HepG2 (cell line): ENCODE results near the gene RASGRF1. TPM values are rescaled to one million over a fixed set of nuclear protein-coding genes. Genes with fewer than 3 reads are reported as not detected.

Experiments used
- ATF4 ChIP-seq, 2 experiments: fragments of 450-650 bp in 1 of 2; sonication (generic) in 1 of 2; formaldehyde crosslinking; IDR thresholded peaks; 2 replicates each; pipeline versions ENCODE4 v1.5.0 to v1.8.0; 2020 to 2022; ENCODE audit warnings: mild to moderate bottlenecking in 1 of 2, missing genetic modification reagents in 1 of 2
- CENPT ChIP-seq: sonication (generic); formaldehyde crosslinking; IDR thresholded peaks from 2 replicates; pipeline ENCODE4 v1.8.0; 2022; ENCODE audit warnings: low read depth, mild to moderate bottlenecking, moderate library complexity, missing genetic modification reagents
- E2F2 ChIP-seq: sonication (generic); formaldehyde crosslinking; IDR thresholded peaks from 2 replicates; pipeline ENCODE4 v1.4.0; 2020; ENCODE audit warnings: missing genetic modification reagents, borderline replicate concordance
- EHMT2 ChIP-seq: fragments of 200-600 bp; sonication (generic); IDR thresholded peaks from 2 replicates; pipeline ENCODE4 v1.7.0; 2017; ENCODE audit warnings: antibody characterized with exemption, low read depth, low read length, borderline replicate concordance
- ELF4 ChIP-seq: sonication (generic); formaldehyde crosslinking; IDR thresholded peaks from 2 replicates; pipeline ENCODE4 v1.5.0; 2020; ENCODE audit warnings: missing genetic modification reagents, mild to moderate bottlenecking, moderate library complexity, borderline replicate concordance
- HIVEP1 ChIP-seq: sonication (generic); formaldehyde crosslinking; IDR thresholded peaks from 2 replicates; pipeline ENCODE4 v1.4.0; 2020; ENCODE audit warnings: mild to moderate bottlenecking, missing genetic modification reagents
- LCORL ChIP-seq, 2 experiments: fragments of 450-650 bp in 1 of 2; sonication (generic) in 1 of 2; formaldehyde crosslinking in 1 of 2; IDR thresholded peaks; 2 replicates each; pipeline versions ENCODE4 v1.5.0 to v1.6.1; 2017 to 2020; ENCODE audit warnings: antibody characterized with exemption in 1 of 2, missing genetic modification reagents in 1 of 2
- MAFG ChIP-seq: sonication (generic); formaldehyde crosslinking; IDR thresholded peaks from 2 replicates; pipeline ENCODE4 v1.5.1; 2020; ENCODE audit warnings: mild to moderate bottlenecking, missing genetic modification reagents
- MED13 ChIP-seq: sonication (generic); formaldehyde crosslinking; IDR thresholded peaks from 2 replicates; pipeline ENCODE4 v1.5.0; 2020; ENCODE audit warnings: missing genetic modification reagents
- NFE2 ChIP-seq: sonication (generic); formaldehyde crosslinking; IDR thresholded peaks from 2 replicates; pipeline ENCODE4 v1.4.0; 2020; ENCODE audit warnings: missing genetic modification reagents
- PRMT3 ChIP-seq: sonication (generic); formaldehyde crosslinking; IDR thresholded peaks from 2 replicates; pipeline ENCODE4 v1.8.1; 2022; ENCODE audit warnings: low read depth, mild to moderate bottlenecking, moderate library complexity, missing genetic modification reagents, borderline replicate concordance
- SNAPC4 ChIP-seq: sonication (generic); formaldehyde crosslinking; IDR thresholded peaks from 2 replicates; pipeline ENCODE4 v1.4.0; 2020; ENCODE audit warnings: mild to moderate bottlenecking, missing genetic modification reagents
- SPEN ChIP-seq: sonication (generic); formaldehyde crosslinking; IDR thresholded peaks from 2 replicates; pipeline ENCODE4 v1.5.1; 2020; ENCODE audit warnings: low read depth, mild to moderate bottlenecking, missing genetic modification reagents
- STAT5B ChIP-seq: sonication (generic); formaldehyde crosslinking; IDR thresholded peaks from 2 replicates; pipeline ENCODE4 v1.4.0; 2020; ENCODE audit warnings: missing genetic modification reagents
- TBX3 ChIP-seq: fragments of 450-650 bp; IDR thresholded peaks from 2 replicates; pipeline ENCODE4 v1.6.1; 2017; ENCODE audit warnings: antibody characterized with exemption, mild to moderate bottlenecking, inconsistent platforms, borderline replicate concordance
- TFAP4 ChIP-seq: sonication (generic); IDR thresholded peaks from 2 replicates; pipeline ENCODE4 v1.6.1; 2016; ENCODE audit warnings: low read depth, borderline replicate concordance
- TOPORS ChIP-seq: sonication (generic); formaldehyde crosslinking; IDR thresholded peaks from 2 replicates; pipeline ENCODE4 v1.8.0; 2023; ENCODE audit warnings: mild to moderate bottlenecking, missing genetic modification reagents
- ZNF276 ChIP-seq: sonication (generic); formaldehyde crosslinking; IDR thresholded peaks from 2 replicates; pipeline ENCODE4 v1.4.0; 2020; ENCODE audit warnings: mild to moderate bottlenecking, low read depth, missing genetic modification reagents
- ZNF3 ChIP-seq: IDR thresholded peaks from 2 replicates; pipeline ENCODE4 v1.7.0; 2017; ENCODE audit warnings: inconsistent platforms
- ZNF556 ChIP-seq: sonication (generic); formaldehyde crosslinking; IDR thresholded peaks from 2 replicates; pipeline ENCODE4 v1.4.0; 2020; ENCODE audit warnings: mild to moderate bottlenecking, missing genetic modification reagents, borderline replicate concordance
- ZNF776 ChIP-seq: sonication (generic); formaldehyde crosslinking; IDR thresholded peaks from 2 replicates; pipeline ENCODE4 v1.4.0; 2020; ENCODE audit warnings: mild to moderate bottlenecking, missing genetic modification reagents
- polyA plus RNA-seq, 8 experiments: library from polyadenylated mRNA; depleted of rRNA in 3 of 8; stranded (reverse) in 7 of 8; unstranded in 1 of 8; fragments of >200 nt; fragmentation: Illumina TruSeq in 4 of 8; extraction: Trizol in 4 of 8; gene quantifications; 2 replicates each; pipeline versions ENCODE4 v1.2.1 to v1.2.3, GENCODE V29; 2011 to 2016; ENCODE audit warnings: low read depth in 4 of 8, missing spikeins in 1 of 8, mixed read lengths in 1 of 8; ENCODE audit not compliant: insufficient read depth in 1 of 8
- total RNA-seq, 5 experiments: library from RNA; depleted of rRNA; stranded (reverse); fragments of >200 nt; fragmentation: Illumina TruSeq; extraction: Trizol; gene quantifications; 2 replicates each; pipeline ENCODE4 v1.2.3, GENCODE V29; 2016; ENCODE audit warnings: low read depth in 1 of 5

The RASGRF1 gene
- total and polyA plus RNA-seq, 2 of the 13 experiments (the other 11 are each of a cell fraction or from before 2014, with no cell fraction given), result 0.55 to 3.0 TPM

GRCh38 chr15:78996894-78997275 is 93.7 kb downstream of the RASGRF1 start (continued):
- TF ChIP-seq NFE2 (CRISPR knock-in tag) (no peak), MED13 (CRISPR knock-in tag) (no peak), CENPT (CRISPR knock-in tag) (no peak), ZNF276 (no peak), ZNF776 (CRISPR knock-in tag) (no peak), ELF4 (CRISPR knock-in tag) (no peak), PRMT3 (CRISPR knock-in tag) (no peak), EHMT2 (no peak), ZNF3 (CRISPR knock-in tag) (no peak), STAT5B (no peak), TBX3 (no peak), SNAPC4 (CRISPR knock-in tag) (no peak), TOPORS (no peak), E2F2 (CRISPR knock-in tag) (no peak), TFAP4 (no peak), ZNF556 (CRISPR knock-in tag) (no peak), ATF4 (CRISPR knock-in tag; IDR thresholded peaks at IDR 0.05) (peak in 1 of 2 experiments; percentile 27; a peak in 1 of 4 replicates), SPEN (CRISPR knock-in tag) (peak; percentile 63; the same call in 1 of the 2 replicates), LCORL (IDR thresholded peaks at IDR 0.05) (no peak), LCORL (CRISPR knock-in tag; IDR thresholded peaks at IDR 0.05) (peak; percentile 53; the same call in 1 of the 2 replicates), HIVEP1 (CRISPR knock-in tag) (no peak), MAFG (CRISPR knock-in tag) (no peak)
